ENCODE measurements around the gene C6orf120. TPM values are rescaled to one million over a fixed set of nuclear protein-coding genes. Genes with fewer than 3 reads are reported as not detected.

C6orf120 gene
- total RNA-seq, 1 experiment from 2014 or later, result 20.6 TPM

- H3K9ac ChIP-seq (ENCODE audit: low read length), result no peak overlapping the region
- H3K27me3 ChIP-seq (ENCODE audit: insufficient read depth, low read length), result no peaks in the 10 kb centered on the region
- ChIA-PET RAD21 (ENCODE audit: low non-redundant PET in 1 of 2, low total read pairs in 2 of 2, uncharacterized antibody in 2 of 2, unreplicated experiment in 2 of 2) (no interaction called here), CTCF (no interaction called here), POLR2A (no interaction called here)
- H3K4me2 ChIP-seq (ENCODE audit: low read length), result no peak overlapping the region
- TF ChIP-seq SRF (IDR thresholded peaks at IDR 0.05; ENCODE audit: low read depth) (no peak), CEBPB (IDR thresholded peaks at IDR 0.05; ENCODE audit: low read depth) (no peak), ZBTB33 (IDR thresholded peaks at IDR 0.05; ENCODE audit: extremely low read depth, insufficient replicate concordance, low read length) (no peak), MAX (IDR thresholded peaks at IDR 0.05) (no peak)
- H3K4me1 ChIP-seq (ENCODE audit: control insufficient read depth in 1 of 2, insufficient read depth in 2 of 2, low read length in 2 of 2), result peaks cover 0 to 8% of the 10 kb centered on the region in 2 experiments; a peak in 1 of 4 replicates
- ATAC-seq (no peak), DNase-seq (ENCODE audit: low read depth, low spot score) (no peak)
- no peak overlapping the region for H3K27ac ChIP-seq (ENCODE audit: low read depth, low read length)
- BruUV-seq (replicated peaks), result no TSS peak
- H3K36me3 ChIP-seq (ENCODE audit: control insufficient read depth in 1 of 2, insufficient read depth in 2 of 2, low read length in 2 of 2), result peaks cover 0 to 20% of the 10 kb centered on the region in 2 experiments; a peak in 2 of 4 replicates
- H3K9me2 ChIP-seq (ENCODE audit: insufficient read depth), result no peaks in the 10 kb centered on the region
- no peak overlapping the region for H3K4me3 ChIP-seq (replicated peaks in 1 of 2; ENCODE audit: low read depth in 1 of 2, low read length in 2 of 2)
- H3K79me2 ChIP-seq (ENCODE audit: insufficient read depth, low read length), result peaks cover 57% of the 10 kb centered on the region; the same call in 1 of the 2 replicates
- H2AFZ ChIP-seq (ENCODE audit: low read depth, low read length, poor library complexity, severe bottlenecking), result no peak overlapping the region
- H3K9me3 ChIP-seq (ENCODE audit: control insufficient read depth in 1 of 2, insufficient read depth in 1 of 2, low read depth in 1 of 2, low read length in 2 of 2), result peaks cover 0 to 7% of the 10 kb centered on the region in 2 experiments; a peak in 2 of 4 replicates
- intact Hi-C loops (cut with micrococcal nuclease), result no loop called here
- no peaks in the 10 kb centered on the region for H4K20me1 ChIP-seq (ENCODE audit: insufficient read depth)
These were observed 12.6 kb upstream of the C6orf120 start for GRCh38 chr6:169689287-169689686.

GRCh38 chr6:169691260-169691659 is 10.7 kb upstream of the C6orf120 start:
- H3K36me3 ChIP-seq (ENCODE audit: control insufficient read depth in 1 of 2, insufficient read depth in 2 of 2, low read length in 2 of 2), result peaks cover 0 to 21% of the 10 kb centered on the region in 2 experiments; a peak in 2 of 4 replicates
- H3K9me2 ChIP-seq (ENCODE audit: insufficient read depth), result no peaks in the 10 kb centered on the region
- H3K27me3 ChIP-seq (ENCODE audit: insufficient read depth, low read length), result no peaks in the 10 kb centered on the region
- no peak overlapping the region for H2AFZ ChIP-seq (ENCODE audit: low read depth, low read length, poor library complexity, severe bottlenecking)
- ATAC-seq (no peak), DNase-seq (ENCODE audit: low read depth, low spot score) (no peak)
- ChIA-PET POLR2A (no interaction called here), CTCF (no interaction called here), RAD21 (ENCODE audit: low non-redundant PET in 1 of 2, low total read pairs in 2 of 2, uncharacterized antibody in 2 of 2, unreplicated experiment in 2 of 2) (no interaction called here)
- intact Hi-C loops (cut with micrococcal nuclease), result no loop called here
- TF ChIP-seq MAX (IDR thresholded peaks at IDR 0.05) (no peak), TCF7L2 (IDR thresholded peaks at IDR 0.05; ENCODE audit: borderline replicate concordance, extremely low read depth, insufficient read depth, insufficient read length) (no peak), ZFX (IDR thresholded peaks at IDR 0.05) (no peak), FOSL1 (IDR thresholded peaks at IDR 0.05; ENCODE audit: low read depth) (no peak), EZH2phosphoT487 (IDR thresholded peaks at IDR 0.05; ENCODE audit: borderline replicate concordance) (no peak), YY1 (IDR thresholded peaks at IDR 0.05; ENCODE audit: extremely low read depth, insufficient replicate concordance, low read depth, low read length) (no peak)
- no peak overlapping the region for H3K4me3 ChIP-seq (replicated peaks in 1 of 2; ENCODE audit: low read depth in 1 of 2, low read length in 2 of 2)
- H3K4me1 ChIP-seq (ENCODE audit: control insufficient read depth in 1 of 2, insufficient read depth in 2 of 2, low read length in 2 of 2), result peaks cover 0 to 8% of the 10 kb centered on the region in 2 experiments; a peak in 1 of 4 replicates
- H3K9me3 ChIP-seq (ENCODE audit: control insufficient read depth in 1 of 2, insufficient read depth in 1 of 2, low read depth in 1 of 2, low read length in 2 of 2), result peaks cover 0 to 10% of the 10 kb centered on the region in 2 experiments; a peak in 1 of 4 replicates
- H3K4me2 ChIP-seq (ENCODE audit: low read length), result no peak overlapping the region
- BruUV-seq (replicated peaks), result no TSS peak
- H3K27ac ChIP-seq (ENCODE audit: low read depth, low read length), result no peak overlapping the region
- no peak overlapping the region for H3K9ac ChIP-seq (ENCODE audit: low read length)
- H3K79me2 ChIP-seq (ENCODE audit: insufficient read depth, low read length), result peaks cover 61% of the 10 kb centered on the region; the same call in 1 of the 2 replicates
- H4K20me1 ChIP-seq (ENCODE audit: insufficient read depth), result no peaks in the 10 kb centered on the region
